ENCODE results near the gene FAM53A. TPM values are rescaled to one million over a fixed set of nuclear protein-coding genes. Genes with fewer than 3 reads are reported as not detected.

The FAM53A gene
- total and polyA plus RNA-seq, 4 donors, result 0.44 to 2.2 (median 0.97) TPM

DNA sequence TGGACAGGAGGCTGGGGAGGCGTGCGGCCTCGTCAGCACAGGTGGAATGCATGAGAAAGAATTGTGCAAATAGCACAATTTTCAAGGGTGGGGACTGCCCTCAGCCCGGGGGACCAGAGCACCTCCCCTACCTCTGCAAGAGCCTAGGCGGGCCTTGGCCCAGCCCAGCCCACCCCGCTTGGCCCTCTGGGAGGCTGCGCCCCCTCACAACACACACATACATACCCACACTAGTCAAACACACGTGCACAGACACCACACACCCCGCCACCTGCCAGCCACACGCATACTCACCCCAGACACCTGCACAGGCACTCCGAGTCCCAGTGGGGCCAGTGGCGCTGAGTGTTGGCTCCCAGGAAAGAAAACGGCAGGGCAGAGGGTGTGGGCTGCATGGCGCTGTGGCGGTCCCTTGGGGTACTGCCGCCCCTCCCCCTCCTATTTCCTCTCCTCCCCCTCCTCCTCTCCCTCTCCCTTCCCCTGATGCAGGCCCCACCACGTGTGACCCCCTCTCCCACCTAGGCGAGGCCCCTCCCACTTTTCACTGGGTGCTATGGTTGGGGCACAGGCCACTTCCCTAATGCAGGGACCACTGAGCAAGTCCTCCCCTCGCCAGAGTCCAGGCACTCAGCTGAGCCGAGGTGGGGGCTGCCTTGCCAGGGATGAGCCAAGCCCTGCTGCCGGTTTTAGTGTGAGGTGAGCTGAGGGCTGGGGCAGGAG lies 84.5 kb downstream of the FAM53A start:
- TF ChIP-seq HNF4A (conservative IDR thresholded peaks at IDR 0.05) (no peak), NR2F2 (IDR thresholded peaks at IDR 0.05) (no peak), HNF4G (IDR thresholded peaks at IDR 0.05) (no peak), SP1 (IDR thresholded peaks at IDR 0.05) (no peak), TAF1 (conservative IDR thresholded peaks at IDR 0.05) (no peak), FOXA1 (IDR thresholded peaks at IDR 0.05) (no peak)
- TF ChIP-seq, protein P1, sequence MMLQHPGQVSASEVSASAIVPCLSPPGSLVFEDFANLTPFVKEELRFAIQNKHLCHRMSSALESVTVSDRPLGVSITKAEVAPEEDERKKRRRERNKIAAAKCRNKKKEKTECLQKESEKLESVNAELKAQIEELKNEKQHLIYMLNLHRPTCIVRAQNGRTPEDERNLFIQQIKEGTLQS (IDR thresholded peaks at IDR 0.05), result no peak
- DNase-seq (ENCODE audit: low spot score), result no peak
- no peaks in the 10 kb centered on the region for H3K9me3 ChIP-seq (ENCODE audit: control insufficient read depth in 4 of 4, low read length in 3 of 4)
- no peak overlapping the region for H3K9ac ChIP-seq (ENCODE audit: low read depth in 1 of 2, low read length in 2 of 2)
- 77% methylated on average over 21 of the region's 21 CpGs for WGBS
- no peak overlapping the region for H3K27ac ChIP-seq (ENCODE audit: low read depth in 1 of 2, low read length in 2 of 2)
- no peak overlapping the region for H3K4me3 ChIP-seq (ENCODE audit: low read depth in 1 of 3, low read length in 3 of 3)
- no peaks in the 10 kb centered on the region for H3K4me1 ChIP-seq (ENCODE audit: control insufficient read depth in 4 of 4, insufficient read depth in 4 of 4, low read length in 3 of 4)
- H3K36me3 ChIP-seq (ENCODE audit: control insufficient read depth in 4 of 4, insufficient read depth in 3 of 4, low read depth in 1 of 4, low read length in 3 of 4), result no peaks in the 10 kb centered on the region
- peaks cover 0 to 2% (median 0%) of the 10 kb centered on the region in 4 donors for H3K27me3 ChIP-seq (ENCODE audit: control insufficient read depth in 4 of 4, insufficient read depth in 4 of 4, low read length in 3 of 4)

DNA sequence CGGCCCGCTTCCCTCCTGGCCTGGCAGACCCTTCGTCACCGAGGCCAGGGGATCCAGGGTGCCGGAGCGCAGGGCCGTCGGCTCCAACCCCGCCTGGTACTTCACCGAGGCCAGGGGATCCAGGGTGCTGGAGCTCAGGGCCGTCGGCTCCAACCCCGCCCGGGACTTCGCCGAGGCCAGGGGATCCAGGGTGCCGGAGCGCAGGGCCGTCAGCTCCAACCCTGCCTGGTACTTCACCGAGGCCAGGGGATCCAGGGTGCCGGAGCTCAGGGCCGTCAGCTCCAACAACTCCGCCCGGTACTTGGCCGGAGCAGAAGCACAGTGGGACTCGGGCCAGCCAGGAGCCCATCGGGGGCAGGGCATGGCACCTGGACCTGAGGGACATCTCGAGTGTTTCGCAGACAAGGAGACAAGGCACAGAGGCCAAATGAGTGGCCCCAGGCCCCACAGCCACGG lies 85.1 kb downstream of the FAM53A start:
- Histone ChIP-seq H3K27ac (ENCODE audit: low read depth in 1 of 2, low read length in 2 of 2) (no peak overlapping the region), H3K9me3 (ENCODE audit: control insufficient read depth in 4 of 4, low read length in 3 of 4) (no peaks in the 10 kb centered on the region), H3K27me3 (ENCODE audit: control insufficient read depth in 4 of 4, insufficient read depth in 4 of 4, low read length in 3 of 4) (peaks cover 0 to 2% (median 0%) of the 10 kb centered on the region in 4 donors), H3K4me3 (ENCODE audit: low read depth in 1 of 3, low read length in 3 of 3) (no peak overlapping the region), H3K9ac (ENCODE audit: low read depth in 1 of 2, low read length in 2 of 2) (no peak overlapping the region), H3K36me3 (ENCODE audit: control insufficient read depth in 4 of 4, insufficient read depth in 3 of 4, low read depth in 1 of 4, low read length in 3 of 4) (no peaks in the 10 kb centered on the region), H3K4me1 (ENCODE audit: control insufficient read depth in 4 of 4, insufficient read depth in 4 of 4, low read length in 3 of 4) (no peaks in the 10 kb centered on the region)
- no peak for DNase-seq (ENCODE audit: low spot score)
- TF ChIP-seq, protein P1 (IDR thresholded peaks at IDR 0.05), result no peak
- no peak for TF ChIP-seq RXRA (IDR thresholded peaks at IDR 0.05)
- no peak for TF ChIP-seq HNF4A (conservative IDR thresholded peaks at IDR 0.05)
- TF ChIP-seq YY1 (IDR thresholded peaks at IDR 0.05), result no peak
- TF ChIP-seq HNF4G (IDR thresholded peaks at IDR 0.05), result no peak
- no peak for TF ChIP-seq NR2F2 (IDR thresholded peaks at IDR 0.05)
- TF ChIP-seq EGR1 (IDR thresholded peaks at IDR 0.05; ENCODE audit: low read depth in 2 of 2), result no peak
- whole genome bisulfite sequencing, result 85% methylated on average over 30 of the region's 30 CpGs

DNA sequence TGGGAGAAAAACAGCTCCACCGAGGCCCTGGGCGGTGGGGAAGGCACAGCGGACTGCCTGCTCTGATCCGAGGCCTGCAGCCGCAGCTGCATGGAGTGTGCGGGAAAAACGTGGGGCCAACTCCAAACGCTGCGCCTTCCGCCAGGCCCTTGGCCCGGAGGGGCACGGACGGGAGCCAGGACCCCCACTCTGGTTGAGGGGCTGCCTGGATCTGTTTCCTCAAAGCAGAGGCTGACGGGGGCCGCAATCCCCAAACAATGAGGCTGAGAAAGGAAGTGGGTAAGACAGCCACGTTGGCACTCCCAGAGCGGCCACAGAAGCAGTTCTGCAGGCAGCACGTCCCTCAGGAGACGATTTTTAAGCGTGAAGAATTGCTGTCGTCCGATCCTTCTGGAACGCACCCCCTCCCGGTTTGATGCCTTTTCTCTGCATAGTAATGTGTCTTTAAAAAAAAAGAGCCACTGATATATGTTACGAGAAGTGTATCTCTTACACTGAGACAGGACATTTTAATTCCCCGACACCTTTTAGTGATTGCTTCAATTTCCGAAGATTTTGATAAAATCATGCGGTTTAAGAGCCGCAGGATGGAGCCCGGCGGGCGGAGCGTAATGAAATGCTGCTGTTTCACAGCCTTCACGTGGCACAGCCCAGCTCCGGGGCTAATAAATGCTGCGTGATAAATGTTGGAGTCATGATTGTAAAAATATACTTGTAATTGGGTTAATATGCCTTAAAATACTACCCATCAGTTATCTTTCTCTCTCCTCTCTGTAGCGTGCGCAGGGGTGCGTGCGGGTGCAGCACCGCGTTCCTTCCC lies 85.7 kb downstream of the FAM53A start:
- Histone ChIP-seq H3K9me3 (ENCODE audit: control insufficient read depth in 4 of 4, low read length in 3 of 4) (no peaks in the 10 kb centered on the region), H3K36me3 (ENCODE audit: control insufficient read depth in 4 of 4, insufficient read depth in 3 of 4, low read depth in 1 of 4, low read length in 3 of 4) (no peaks in the 10 kb centered on the region), H3K4me1 (ENCODE audit: control insufficient read depth in 4 of 4, insufficient read depth in 4 of 4, low read length in 3 of 4) (no peaks in the 10 kb centered on the region), H3K9ac (ENCODE audit: low read depth in 1 of 2, low read length in 2 of 2) (no peak overlapping the region), H3K27ac (ENCODE audit: low read depth in 1 of 2, low read length in 2 of 2) (no peak overlapping the region), H3K4me3 (ENCODE audit: low read depth in 1 of 3, low read length in 3 of 3) (no peak overlapping the region), H3K27me3 (ENCODE audit: control insufficient read depth in 4 of 4, insufficient read depth in 4 of 4, low read length in 3 of 4) (no peaks in the 10 kb centered on the region)
- no peak for DNase-seq (ENCODE audit: low spot score)
- 92% methylated on average over 42 of the region's 42 CpGs for WGBS
- no peak for TF ChIP-seq JUND (IDR thresholded peaks at IDR 0.05)
